Ishikawa (cell line): Measurements from ENCODE around the gene ADAMTS5.

Source experiments
- CEBPB ChIP-seq: IDR thresholded peaks from 2 replicates; pipeline ENCODE4 v1.6.1; 2012
- EP300 ChIP-seq: IDR thresholded peaks from 2 replicates; pipeline ENCODE4 v1.6.1; 2012; ENCODE audit warnings: borderline replicate concordance
- MAX ChIP-seq: IDR thresholded peaks from 2 replicates; pipeline ENCODE4 v1.6.1; 2012
- NFIC ChIP-seq: IDR thresholded peaks from 2 replicates; pipeline ENCODE4 v1.6.1; 2012
- RAD21 ChIP-seq: IDR thresholded peaks from 2 replicates; pipeline ENCODE4 v1.6.1; 2012; ENCODE audit warnings: low read depth

- TF ChIP-seq MAX (no peak), EP300 (no peak), RAD21 (no peak), CEBPB (no peak), NFIC (no peak)
These were observed 4.2 kb downstream of the ADAMTS5 start for GRCh38 chr21:26962621-26963181.
